HFFc6 (cell line): ENCODE measurements around the gene DDX23. TPM values are rescaled to one million over a fixed set of nuclear protein-coding genes. Genes with fewer than 3 reads are reported as not detected.
"Not testable (repeated sequence)": the region's sequence is repeated elsewhere in the genome, so short reads cannot be mapped to it uniquely, and the experiment has no call there.

ENCODE experiments used
- DNase-seq: peaks from one replicate; pipeline ENCODE4 v3.0.0-alpha.2; 2018
- H3K27ac Mint-ChIP-seq: 2 replicates; pipeline ENCODE4 v1.8.0; 2020; ENCODE audit warnings: mild to moderate bottlenecking, mixed read lengths
- H3K27me3 Mint-ChIP-seq: 2 replicates; pipeline ENCODE4 v1.8.0; 2021; ENCODE audit warnings: mild to moderate bottlenecking, moderate library complexity, mixed read lengths; ENCODE audit not compliant: insufficient read depth
- H3K36me3 Mint-ChIP-seq: 2 replicates; pipeline ENCODE4 v1.8.0; 2021; ENCODE audit warnings: low read depth, mixed read lengths
- H3K4me1 Mint-ChIP-seq: 2 replicates; pipeline ENCODE4 v1.8.0; 2020; ENCODE audit warnings: low read depth, mixed read lengths
- H3K4me3 Mint-ChIP-seq: 2 replicates; pipeline ENCODE4 v1.8.0; 2020; ENCODE audit warnings: mild to moderate bottlenecking, moderate library complexity, mixed read lengths
- H3K9me3 Mint-ChIP-seq: 2 replicates; pipeline ENCODE4 v1.8.0; 2020; ENCODE audit warnings: mild to moderate bottlenecking, mixed read lengths
- total RNA-seq, 6 experiments: library from RNA; stranded (reverse); fragmentation: NEBNext Ultra II Directional; extraction: Animal tissue kit (Norgen Biotek cat#: 25700); gene quantifications; 2 replicates in 1 of 6; 3 replicates in 5 of 6; pipeline ENCODE4 v1.2.3, GENCODE V29; 2021
- TF ChIP-seq, protein P1 (sequence below): fragments of 200-600 bp; sonication (generic); IDR thresholded peaks from 2 replicates; pipeline ENCODE4 v1.5.0; 2021; ENCODE audit warnings: antibody characterized with exemption, mild to moderate bottlenecking

The DDX23 gene
- total RNA-seq, 6 experiments from 2014 or later, result 57.4 to 84.1 (median 69.8) TPM

DNA sequence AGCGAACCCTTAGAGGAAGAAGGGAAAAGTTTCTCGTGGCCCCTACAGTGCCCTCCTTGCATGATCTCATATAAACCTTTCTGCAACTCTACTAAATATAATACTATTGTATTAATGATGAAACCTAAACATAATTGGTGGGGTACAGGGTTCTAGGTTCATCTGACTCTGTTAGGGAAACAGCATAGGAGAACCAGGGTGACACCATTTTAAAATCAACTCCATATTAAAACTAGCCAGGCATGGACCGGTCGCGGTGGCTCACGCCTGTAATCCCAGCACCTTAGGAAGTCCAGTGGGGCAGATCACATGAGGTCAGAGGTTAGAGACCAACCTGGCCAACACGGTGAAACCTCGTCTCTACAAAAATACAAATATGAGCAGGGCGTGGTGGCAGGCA lies 28.7 kb upstream of the DDX23 start:
- H3K36me3 Mint-ChIP-seq, result no peaks in the 10 kb centered on the region
- H3K27ac Mint-ChIP-seq, result no peak overlapping the region
- DNase-seq, result no peak
- no peak overlapping the region for H3K4me3 Mint-ChIP-seq
- H3K4me1 Mint-ChIP-seq, result peaks cover 25% of the 10 kb centered on the region
- H3K9me3 Mint-ChIP-seq, result no peaks in the 10 kb centered on the region
- H3K27me3 Mint-ChIP-seq, result peaks cover 34% of the 10 kb centered on the region
- TF ChIP-seq, protein P1, sequence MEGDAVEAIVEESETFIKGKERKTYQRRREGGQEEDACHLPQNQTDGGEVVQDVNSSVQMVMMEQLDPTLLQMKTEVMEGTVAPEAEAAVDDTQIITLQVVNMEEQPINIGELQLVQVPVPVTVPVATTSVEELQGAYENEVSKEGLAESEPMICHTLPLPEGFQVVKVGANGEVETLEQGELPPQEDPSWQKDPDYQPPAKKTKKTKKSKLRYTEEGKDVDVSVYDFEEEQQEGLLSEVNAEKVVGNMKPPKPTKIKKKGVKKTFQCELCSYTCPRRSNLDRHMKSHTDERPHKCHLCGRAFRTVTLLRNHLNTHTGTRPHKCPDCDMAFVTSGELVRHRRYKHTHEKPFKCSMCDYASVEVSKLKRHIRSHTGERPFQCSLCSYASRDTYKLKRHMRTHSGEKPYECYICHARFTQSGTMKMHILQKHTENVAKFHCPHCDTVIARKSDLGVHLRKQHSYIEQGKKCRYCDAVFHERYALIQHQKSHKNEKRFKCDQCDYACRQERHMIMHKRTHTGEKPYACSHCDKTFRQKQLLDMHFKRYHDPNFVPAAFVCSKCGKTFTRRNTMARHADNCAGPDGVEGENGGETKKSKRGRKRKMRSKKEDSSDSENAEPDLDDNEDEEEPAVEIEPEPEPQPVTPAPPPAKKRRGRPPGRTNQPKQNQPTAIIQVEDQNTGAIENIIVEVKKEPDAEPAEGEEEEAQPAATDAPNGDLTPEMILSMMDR, result no peak

DNA sequence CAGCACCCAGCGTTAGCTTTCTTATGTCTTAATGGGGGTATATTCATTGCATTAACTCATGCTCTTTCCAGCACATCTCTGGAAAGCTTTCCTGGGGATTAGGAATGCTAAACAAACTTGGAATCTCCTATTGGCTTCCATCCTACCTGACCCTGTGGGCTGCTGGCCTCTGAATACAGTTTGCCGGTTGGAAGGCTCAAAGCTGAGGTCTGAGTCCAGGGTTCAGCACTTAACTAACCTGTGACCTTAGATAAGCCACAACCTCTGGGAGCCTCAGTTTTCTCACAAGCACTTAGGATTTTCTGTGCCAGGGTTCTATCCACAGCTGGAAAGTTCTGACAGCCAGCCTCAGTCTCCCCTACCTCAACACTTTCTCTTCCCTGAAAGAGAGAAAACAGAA lies 26.6 kb upstream of the DDX23 start:
- Mint-ChIP-seq H3K27me3 (peaks cover 21% of the 10 kb centered on the region), H3K4me1 (peaks cover 24% of the 10 kb centered on the region), H3K4me3 (no peak overlapping the region), H3K9me3 (no peaks in the 10 kb centered on the region), H3K36me3 (no peaks in the 10 kb centered on the region), H3K27ac (no peak overlapping the region)
- no peak for DNase-seq
- TF ChIP-seq, protein P1, result no peak

DNA sequence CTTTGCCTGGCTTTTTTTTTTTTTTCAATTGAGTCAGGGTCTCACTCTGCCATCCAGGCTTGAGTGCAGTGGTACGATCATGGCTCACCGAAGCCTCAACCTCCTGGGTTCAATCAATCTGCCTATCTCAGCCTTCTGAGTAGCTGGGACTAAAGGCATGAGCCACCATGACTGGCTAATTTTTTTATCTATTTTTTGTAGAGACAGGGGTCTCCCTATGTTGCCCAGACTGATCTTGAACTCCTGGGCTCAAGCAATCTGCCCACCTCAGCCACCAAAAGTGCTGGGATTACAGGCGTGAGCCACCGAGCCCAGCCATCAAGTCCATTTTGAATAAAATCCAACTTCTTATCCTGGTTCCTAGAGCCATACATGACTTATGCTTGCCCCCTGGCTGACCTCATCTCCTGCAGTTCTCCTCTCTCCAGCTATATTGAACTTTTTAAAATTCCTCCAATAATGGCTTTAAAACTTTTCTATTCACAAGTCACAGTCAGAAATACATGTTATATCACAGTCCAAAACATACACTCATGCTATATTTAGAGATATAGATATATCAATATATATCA lies 24.1 kb upstream of the DDX23 start:
- no peak for DNase-seq
- H3K4me3 Mint-ChIP-seq, result no peak overlapping the region
- no peaks in the 10 kb centered on the region for H3K4me1 Mint-ChIP-seq
- no peaks in the 10 kb centered on the region for H3K36me3 Mint-ChIP-seq
- TF ChIP-seq, protein P1, result no peak
- H3K27me3 Mint-ChIP-seq, result peaks cover 34% of the 10 kb centered on the region
- no peak overlapping the region for H3K27ac Mint-ChIP-seq
- H3K9me3 Mint-ChIP-seq, result no peaks in the 10 kb centered on the region

DNA sequence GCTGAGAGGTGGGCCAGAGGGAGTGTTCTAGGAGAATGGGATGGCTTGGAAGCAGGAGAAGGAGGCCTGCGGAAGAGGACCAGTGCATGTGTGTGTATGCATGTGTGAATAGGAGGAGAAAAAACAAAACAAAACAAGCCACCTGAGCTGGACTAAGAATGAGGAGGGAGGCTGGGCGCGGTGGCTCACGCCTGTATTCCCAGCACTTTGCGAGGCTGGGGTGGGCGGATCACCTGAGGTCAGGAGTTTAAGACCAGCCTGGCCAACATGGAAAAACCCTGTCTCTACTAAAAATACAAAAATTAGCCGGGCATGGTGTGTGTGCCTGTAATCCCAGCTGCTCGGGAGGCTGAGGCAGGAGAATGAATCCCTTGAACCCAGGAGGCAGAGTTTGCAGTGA lies 21.6 kb upstream of the DDX23 start:
- H3K4me1 Mint-ChIP-seq, H3K9me3 Mint-ChIP-seq, H3K36me3 Mint-ChIP-seq, H3K27ac Mint-ChIP-seq, DNase-seq, H3K4me3 Mint-ChIP-seq: not testable (repeated sequence)
- peaks cover 22% of the 10 kb centered on the region for H3K27me3 Mint-ChIP-seq

DNA sequence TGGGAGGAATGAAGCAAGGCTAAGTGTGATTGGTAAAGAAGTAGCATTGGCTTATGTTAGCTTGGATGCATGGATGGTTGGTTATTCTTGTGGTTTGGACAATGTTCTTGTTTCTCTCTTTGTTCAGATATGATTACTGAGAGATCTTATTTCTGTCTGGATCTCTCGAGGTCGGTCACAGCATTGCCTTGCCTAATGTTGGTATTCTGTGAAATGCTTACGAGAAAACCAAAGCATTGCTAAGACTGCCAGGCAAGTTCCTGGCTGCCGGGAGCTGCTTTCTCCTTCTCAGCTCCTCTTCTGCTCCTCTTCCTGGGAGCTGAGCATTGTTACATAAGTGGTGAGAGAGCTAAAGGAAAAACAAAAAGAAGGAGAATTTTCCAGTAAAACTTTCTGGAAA lies 21.1 kb upstream of the DDX23 start:
- Mint-ChIP-seq H3K4me1 (no peaks in the 10 kb centered on the region), H3K27ac (no peak overlapping the region), H3K4me3 (no peak overlapping the region), H3K9me3 (no peaks in the 10 kb centered on the region), H3K27me3 (peaks cover 20% of the 10 kb centered on the region), H3K36me3 (no peaks in the 10 kb centered on the region)
- TF ChIP-seq, protein P1, result no peak
- DNase-seq, result no peak

DNA sequence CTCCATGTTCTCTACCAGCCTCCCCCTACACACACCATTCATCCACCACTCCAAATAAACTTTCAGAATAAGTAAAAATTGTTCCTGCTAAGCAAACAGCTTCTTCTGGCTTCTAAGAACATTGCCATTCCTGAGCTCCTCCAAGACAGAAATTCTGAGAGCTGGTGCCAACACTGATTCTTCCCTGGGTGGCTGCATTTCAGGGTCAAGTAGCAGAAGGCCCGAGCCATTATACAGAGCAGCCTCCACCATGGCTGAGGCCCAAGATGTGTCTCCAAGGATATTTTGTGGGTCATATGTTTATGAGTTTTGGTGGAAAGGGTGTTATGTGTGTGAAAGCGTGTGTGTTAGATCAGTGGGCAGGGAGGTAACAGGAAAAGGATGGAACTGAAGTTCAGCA lies 17.2 kb upstream of the DDX23 start:
- no peak overlapping the region for H3K4me3 Mint-ChIP-seq
- no peaks in the 10 kb centered on the region for H3K9me3 Mint-ChIP-seq
- DNase-seq, result no peak
- H3K27me3 Mint-ChIP-seq, result peaks cover 32% of the 10 kb centered on the region
- H3K4me1 Mint-ChIP-seq, result peaks cover 13% of the 10 kb centered on the region
- no peak overlapping the region for H3K27ac Mint-ChIP-seq
- TF ChIP-seq, protein P1, result no peak
- H3K36me3 Mint-ChIP-seq, result no peaks in the 10 kb centered on the region
